GM19193 (cell line): ENCODE data around the gene GAL3ST1.

Experiments used
- POLR2A ChIP-seq: IDR thresholded peaks from 4 replicates; pipeline ENCODE4 v1.6.1; 2011; ENCODE audit not compliant: insufficient read depth, insufficient read length; ENCODE audit errors: extremely low read depth

Gene GAL3ST1

DNA sequence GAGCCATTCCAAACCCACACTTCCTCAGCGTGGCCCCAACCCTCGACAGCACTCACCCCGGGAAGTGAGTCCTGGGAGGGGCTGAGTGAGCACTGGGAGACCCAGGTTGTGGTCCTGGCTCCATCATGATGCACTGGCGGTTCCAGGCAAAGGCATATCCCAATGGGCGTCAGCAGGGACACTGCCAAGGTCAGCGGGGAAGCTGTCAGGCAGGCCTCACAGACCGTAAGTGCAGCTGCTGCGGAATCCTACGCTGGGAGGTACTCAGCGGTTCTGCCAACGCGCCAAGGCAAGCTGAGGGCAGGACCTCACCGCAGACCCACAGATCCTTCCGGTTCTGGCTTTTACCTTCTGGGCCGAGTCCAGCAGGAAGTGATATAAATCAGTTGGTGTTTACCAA is 1.4 kb upstream of the GAL3ST1 start:
- TF ChIP-seq POLR2A = no peak

- no peak for TF ChIP-seq POLR2A
Measured at GRCh38 chr22:30574997-30575671, 669 bp upstream of the GAL3ST1 start.

DNA sequence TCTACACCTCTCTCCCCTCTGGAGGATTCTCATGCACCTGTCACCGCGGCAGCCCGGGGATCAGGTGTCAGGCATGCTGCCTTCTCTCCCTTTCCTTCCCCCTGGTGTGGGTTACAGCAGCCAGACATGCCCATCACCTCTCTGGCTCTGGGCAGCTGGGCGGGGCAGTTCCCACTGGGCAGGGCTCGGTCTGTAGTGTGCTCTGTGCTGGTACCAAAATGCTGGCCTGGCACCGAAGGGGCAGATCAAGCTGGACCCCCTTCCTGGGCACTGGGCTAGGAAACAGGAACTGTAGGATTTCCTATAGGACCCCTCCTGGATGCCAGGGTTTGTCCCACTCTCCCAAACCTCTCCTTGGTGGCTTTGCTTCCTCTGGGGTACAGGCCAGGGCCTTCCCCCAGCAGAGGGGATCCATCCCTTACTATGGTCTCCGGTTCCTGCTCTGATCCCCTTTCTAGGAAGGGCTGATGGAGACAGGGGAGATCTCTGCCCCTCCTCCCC is 821 bp downstream of the GAL3ST1 start:
- no peak for TF ChIP-seq POLR2A

- TF ChIP-seq POLR2A = no peak
Measured at GRCh38 chr22:30572840-30573593, 1.4 kb downstream of the GAL3ST1 start.

DNA sequence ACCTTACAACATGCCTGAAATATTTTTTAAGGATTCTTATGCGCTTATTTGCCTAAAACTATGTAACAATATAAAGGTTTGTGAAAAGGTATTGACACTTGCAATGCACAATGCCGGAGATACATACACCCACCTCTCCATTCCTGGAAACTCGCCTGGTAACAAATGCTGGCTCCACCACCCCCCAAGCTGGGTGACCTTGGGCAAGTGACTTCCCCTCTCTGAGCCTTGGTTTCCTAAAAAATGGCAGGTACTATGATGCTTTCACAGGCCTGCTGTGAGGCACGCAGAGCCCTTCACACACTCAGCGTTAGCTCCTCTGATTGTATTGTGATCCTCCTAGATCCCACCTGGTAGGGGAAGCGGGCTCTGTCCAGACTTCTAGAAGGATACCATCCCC is 2.3 kb downstream of the GAL3ST1 start:
- no peak for TF ChIP-seq POLR2A

GRCh38 chr22:30569674-30570202 is 4.7 kb downstream of the GAL3ST1 start:
- TF ChIP-seq POLR2A = no peak

DNA sequence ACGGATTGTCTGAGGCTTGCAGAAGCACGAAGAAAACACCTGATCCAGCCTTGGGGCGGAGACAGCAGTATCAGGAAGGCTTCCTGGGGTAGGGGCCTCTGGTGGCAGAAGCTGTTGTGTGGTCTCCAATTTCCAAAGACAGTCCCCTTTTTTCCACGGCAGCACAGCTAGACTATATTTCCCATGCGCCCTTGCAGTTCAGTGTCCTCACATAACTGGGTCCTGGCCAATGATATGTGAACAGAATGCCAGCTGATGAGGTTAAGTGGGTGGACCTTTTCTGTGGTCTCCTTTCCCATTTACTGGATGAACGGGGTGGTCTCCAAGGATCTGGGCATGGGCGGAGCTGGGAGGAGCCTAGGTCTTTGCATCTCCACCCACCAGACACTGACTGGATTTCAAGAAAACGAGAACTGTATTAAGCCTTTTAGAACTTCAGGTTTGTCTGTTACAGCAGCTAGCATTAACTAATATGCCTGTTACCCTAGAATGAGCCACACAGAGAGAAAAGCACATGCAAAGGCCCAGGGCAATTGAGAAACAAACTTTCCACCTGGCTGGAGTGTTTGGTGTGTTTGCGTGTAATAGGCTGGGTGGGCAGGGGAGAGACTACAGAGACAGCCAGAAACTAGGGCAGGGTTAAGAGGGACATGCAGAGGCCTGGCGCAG is 6.2 kb downstream of the GAL3ST1 start:
- TF ChIP-seq POLR2A = no peak

GRCh38 chr22:30566125-30566524 is 8.3 kb downstream of the GAL3ST1 start:
- no peak for TF ChIP-seq POLR2A

DNA sequence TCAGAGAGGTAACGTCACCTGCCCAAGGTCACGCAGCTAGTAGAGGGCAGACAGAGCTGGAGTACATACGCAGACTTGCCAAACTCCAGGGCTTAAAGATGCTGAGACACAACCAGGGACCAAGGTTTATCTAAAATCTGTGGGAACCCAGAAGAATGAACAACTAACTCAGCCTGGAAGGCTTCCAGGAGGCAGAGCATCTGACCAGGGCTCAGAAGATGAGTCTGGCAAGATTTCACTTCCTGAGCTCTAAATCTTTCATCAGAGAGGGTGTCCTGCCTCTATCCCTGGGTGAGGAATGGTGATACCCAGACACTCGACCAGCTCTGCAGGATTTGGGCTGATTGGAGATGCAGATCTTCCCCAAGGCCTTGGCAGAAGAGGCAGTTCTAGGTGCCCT is 9.1 kb downstream of the GAL3ST1 start:
- TF ChIP-seq POLR2A = no peak

DNA sequence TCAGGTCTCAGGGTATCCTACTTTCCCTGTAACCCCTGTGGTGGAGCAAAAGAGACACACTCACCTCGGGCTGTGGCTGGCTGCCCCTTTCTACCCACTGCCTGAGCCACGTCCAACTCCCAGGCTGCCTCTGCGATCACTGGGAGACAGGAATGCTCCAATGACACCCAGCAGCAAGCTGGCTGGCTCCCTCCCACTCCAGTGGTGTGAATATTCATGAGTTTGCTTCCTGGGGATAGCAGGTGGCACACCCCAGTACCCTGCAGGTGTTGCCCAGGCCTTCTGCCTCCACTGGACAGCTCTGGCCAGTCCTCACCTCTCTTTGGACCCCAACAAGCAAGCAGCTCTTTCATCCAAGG is 9.7 kb downstream of the GAL3ST1 start:
- TF ChIP-seq POLR2A = no peak

DNA sequence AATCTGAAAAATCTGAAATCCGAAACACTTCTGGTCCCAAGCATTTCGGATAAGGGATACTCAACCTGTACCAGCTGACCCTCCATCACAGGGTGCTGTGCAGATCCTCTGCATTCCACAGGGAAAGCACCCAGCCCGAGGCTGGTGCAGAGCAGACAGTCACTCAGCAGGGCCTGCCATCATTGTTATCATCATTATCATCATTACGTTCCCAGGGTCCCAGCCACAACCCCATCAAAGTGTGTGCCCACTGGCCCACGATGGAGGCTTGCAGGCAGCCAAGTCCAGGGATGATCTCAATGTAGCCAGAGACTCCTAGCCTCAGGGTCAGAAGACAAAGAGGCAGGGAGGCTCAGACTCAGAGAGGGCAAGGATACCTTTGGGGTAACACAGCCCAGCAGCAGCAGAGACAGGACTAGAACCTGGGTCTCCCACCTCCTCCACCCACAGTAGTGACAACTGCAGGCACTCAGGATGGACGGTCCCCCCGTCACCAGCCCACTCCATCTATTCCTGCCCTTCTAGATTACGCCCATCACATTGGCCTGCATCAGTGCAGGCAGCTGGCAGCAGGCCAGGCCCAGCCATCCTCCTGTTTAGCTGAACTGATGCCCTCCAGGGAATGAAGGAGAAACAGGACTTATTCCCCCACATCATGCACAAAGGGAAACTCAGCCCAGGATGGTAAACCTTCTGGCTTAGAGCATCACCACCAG is 10.3 kb downstream of the GAL3ST1 start:
- no peak for TF ChIP-seq POLR2A

- TF ChIP-seq POLR2A = no peak
Measured at GRCh38 chr22:30562366-30562765, 12.1 kb downstream of the GAL3ST1 start.

- no peak for TF ChIP-seq POLR2A
Measured at GRCh38 chr22:30561402-30562189, 12.9 kb downstream of the GAL3ST1 start.

- TF ChIP-seq POLR2A = no peak
Measured at GRCh38 chr22:30559889-30560288, 14.6 kb downstream of the GAL3ST1 start.

- no peak for TF ChIP-seq POLR2A
Measured at GRCh38 chr22:30557243-30557642, 17.2 kb downstream of the GAL3ST1 start.

DNA sequence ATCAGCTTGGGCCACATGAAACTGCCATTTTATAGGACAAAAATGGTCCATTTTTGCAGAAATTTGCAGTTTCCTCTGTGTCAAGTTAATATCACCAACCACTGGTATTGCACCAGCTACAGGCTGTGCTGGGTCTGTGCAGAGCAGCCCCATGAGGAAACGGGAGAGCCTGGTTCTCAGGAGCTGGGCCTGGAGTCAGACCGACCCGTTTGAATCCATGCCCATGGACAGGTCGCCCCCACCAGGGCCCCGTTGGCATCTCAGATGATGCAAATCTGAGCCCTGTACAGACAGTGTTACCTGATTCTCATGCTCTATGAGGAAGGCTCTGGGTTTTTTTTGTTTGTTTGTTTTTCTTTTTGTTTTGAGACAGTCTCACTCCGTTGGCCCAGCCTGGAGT is 18.1 kb downstream of the GAL3ST1 start:
- TF ChIP-seq POLR2A = no peak
